ENCODE results near the gene HOXB4.

DNA sequence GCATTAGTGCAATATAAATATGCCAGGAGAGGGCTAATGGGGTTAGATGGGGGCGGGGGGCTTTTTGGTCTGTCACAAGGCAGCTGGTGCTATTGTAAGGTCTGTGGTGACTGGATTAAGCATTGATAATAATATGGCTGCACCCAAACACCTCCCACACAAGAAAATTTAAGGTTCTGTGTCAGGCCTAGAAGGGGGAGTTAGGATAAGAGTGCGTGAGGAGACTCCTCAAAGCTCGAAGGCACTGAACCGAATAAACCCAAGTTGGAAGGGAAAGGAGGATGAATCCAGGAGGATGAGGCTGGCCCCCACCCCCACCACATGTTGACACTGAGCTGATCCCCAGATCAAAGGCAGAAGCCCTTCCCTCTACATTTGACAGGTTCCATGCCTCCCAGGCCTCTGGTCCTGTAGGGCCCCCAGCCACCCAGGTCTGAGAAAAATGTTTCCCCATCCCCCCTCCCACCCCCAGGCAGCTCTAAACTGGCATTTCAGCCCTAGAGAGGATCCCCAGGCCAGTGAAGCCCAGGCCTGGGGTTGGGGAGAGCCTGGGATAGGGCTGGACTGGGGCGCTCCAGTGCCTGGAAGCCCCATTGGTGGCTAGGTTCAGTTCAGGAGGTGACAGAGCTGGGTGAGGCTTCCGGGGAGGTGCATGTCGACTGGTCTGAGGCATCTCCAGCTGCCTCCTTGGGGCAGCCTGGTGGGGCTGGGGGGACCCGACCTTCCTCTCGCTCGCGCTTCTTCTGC, 49.0 kb downstream of the HOXB4 start:
- TF ChIP-seq, protein P1, sequence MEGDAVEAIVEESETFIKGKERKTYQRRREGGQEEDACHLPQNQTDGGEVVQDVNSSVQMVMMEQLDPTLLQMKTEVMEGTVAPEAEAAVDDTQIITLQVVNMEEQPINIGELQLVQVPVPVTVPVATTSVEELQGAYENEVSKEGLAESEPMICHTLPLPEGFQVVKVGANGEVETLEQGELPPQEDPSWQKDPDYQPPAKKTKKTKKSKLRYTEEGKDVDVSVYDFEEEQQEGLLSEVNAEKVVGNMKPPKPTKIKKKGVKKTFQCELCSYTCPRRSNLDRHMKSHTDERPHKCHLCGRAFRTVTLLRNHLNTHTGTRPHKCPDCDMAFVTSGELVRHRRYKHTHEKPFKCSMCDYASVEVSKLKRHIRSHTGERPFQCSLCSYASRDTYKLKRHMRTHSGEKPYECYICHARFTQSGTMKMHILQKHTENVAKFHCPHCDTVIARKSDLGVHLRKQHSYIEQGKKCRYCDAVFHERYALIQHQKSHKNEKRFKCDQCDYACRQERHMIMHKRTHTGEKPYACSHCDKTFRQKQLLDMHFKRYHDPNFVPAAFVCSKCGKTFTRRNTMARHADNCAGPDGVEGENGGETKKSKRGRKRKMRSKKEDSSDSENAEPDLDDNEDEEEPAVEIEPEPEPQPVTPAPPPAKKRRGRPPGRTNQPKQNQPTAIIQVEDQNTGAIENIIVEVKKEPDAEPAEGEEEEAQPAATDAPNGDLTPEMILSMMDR (IDR thresholded peaks at IDR 0.05): no peak
- no peak for TF ChIP-seq POLR2AphosphoS5 (IDR thresholded peaks at IDR 0.05; ENCODE audit: low read depth, low read length)
- TF ChIP-seq SIN3A (IDR thresholded peaks at IDR 0.05; ENCODE audit: borderline replicate concordance, insufficient read depth, low read depth, low read length): no peak
- TF ChIP-seq TCF7L2 (IDR thresholded peaks at IDR 0.05; ENCODE audit: low read depth, low read length): no peak

All from Panc1 (cell line).